ENCODE results near the gene RNF14. TPM values are rescaled to one million over a fixed set of nuclear protein-coding genes. Genes with fewer than 3 reads are reported as not detected.

Gene RNF14
- total and polyA plus RNA-seq, 4 donors: 22.9 to 50.6 (median 32.5) TPM

DNA sequence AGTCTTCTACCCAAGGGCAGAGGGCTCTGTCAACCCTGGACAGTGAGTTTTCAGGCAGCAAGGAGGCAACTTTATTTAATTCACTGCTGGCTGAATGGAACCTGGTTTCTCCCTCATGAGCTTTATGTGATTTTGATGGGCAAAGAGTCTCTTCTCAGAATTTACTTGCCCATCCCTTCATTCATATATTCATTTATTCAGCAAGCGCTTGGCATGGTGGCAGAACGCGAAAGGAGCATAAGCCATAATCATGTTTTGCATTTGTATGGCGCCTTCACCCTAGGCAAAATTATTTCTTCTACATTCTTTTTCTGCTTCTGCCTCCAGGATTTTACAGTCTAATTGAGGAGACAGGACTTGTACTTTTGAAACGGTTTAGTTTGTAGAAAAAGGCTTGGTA is 37.2 kb upstream of the RNF14 start:
- Histone ChIP-seq H3K4me3 (ENCODE audit: low read depth in 1 of 3, low read length in 3 of 3) (no peak overlapping the region), H3K4me1 (ENCODE audit: control insufficient read depth in 4 of 4, insufficient read depth in 4 of 4, low read length in 3 of 4) (peaks cover 0 to 4% (median 0%) of the 10 kb centered on the region in 4 donors), H3K36me3 (ENCODE audit: control insufficient read depth in 4 of 4, insufficient read depth in 3 of 4, low read depth in 1 of 4, low read length in 3 of 4) (peaks cover 19 to 88% (median 58%) of the 10 kb centered on the region in 4 donors), H3K27me3 (ENCODE audit: control insufficient read depth in 4 of 4, insufficient read depth in 4 of 4, low read length in 3 of 4) (no peaks in the 10 kb centered on the region), H3K27ac (ENCODE audit: low read depth in 1 of 2, low read length in 2 of 2) (no peak overlapping the region), H3K9me3 (ENCODE audit: control insufficient read depth in 4 of 4, low read length in 3 of 4) (no peaks in the 10 kb centered on the region), H3K9ac (ENCODE audit: low read depth in 1 of 2, low read length in 2 of 2) (no peak overlapping the region)
- no peak for DNase-seq (ENCODE audit: low spot score)
- 95% methylated on average over 5 of the region's 5 CpGs for WGBS
- TF ChIP-seq, protein P1, sequence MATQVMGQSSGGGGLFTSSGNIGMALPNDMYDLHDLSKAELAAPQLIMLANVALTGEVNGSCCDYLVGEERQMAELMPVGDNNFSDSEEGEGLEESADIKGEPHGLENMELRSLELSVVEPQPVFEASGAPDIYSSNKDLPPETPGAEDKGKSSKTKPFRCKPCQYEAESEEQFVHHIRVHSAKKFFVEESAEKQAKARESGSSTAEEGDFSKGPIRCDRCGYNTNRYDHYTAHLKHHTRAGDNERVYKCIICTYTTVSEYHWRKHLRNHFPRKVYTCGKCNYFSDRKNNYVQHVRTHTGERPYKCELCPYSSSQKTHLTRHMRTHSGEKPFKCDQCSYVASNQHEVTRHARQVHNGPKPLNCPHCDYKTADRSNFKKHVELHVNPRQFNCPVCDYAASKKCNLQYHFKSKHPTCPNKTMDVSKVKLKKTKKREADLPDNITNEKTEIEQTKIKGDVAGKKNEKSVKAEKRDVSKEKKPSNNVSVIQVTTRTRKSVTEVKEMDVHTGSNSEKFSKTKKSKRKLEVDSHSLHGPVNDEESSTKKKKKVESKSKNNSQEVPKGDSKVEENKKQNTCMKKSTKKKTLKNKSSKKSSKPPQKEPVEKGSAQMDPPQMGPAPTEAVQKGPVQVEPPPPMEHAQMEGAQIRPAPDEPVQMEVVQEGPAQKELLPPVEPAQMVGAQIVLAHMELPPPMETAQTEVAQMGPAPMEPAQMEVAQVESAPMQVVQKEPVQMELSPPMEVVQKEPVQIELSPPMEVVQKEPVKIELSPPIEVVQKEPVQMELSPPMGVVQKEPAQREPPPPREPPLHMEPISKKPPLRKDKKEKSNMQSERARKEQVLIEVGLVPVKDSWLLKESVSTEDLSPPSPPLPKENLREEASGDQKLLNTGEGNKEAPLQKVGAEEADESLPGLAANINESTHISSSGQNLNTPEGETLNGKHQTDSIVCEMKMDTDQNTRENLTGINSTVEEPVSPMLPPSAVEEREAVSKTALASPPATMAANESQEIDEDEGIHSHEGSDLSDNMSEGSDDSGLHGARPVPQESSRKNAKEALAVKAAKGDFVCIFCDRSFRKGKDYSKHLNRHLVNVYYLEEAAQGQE (IDR thresholded peaks at IDR 0.05): no peak
- TF ChIP-seq HNF4G (IDR thresholded peaks at IDR 0.05) (no peak), EGR1 (IDR thresholded peaks at IDR 0.05; ENCODE audit: low read depth in 2 of 2) (no peak), SP1 (IDR thresholded peaks at IDR 0.05) (no peak), GABPA (IDR thresholded peaks at IDR 0.05 in 1 of 2, conservative IDR thresholded peaks at IDR 0.05 in 1 of 2) (no peak), RXRA (IDR thresholded peaks at IDR 0.05) (no peak), JUND (IDR thresholded peaks at IDR 0.05) (no peak), FOXA1 (IDR thresholded peaks at IDR 0.05) (no peak), RAD21 (IDR thresholded peaks at IDR 0.05) (no peak), YY1 (IDR thresholded peaks at IDR 0.05) (no peak), HNF4A (conservative IDR thresholded peaks at IDR 0.05) (no peak)
- TF ChIP-seq, protein P2, sequence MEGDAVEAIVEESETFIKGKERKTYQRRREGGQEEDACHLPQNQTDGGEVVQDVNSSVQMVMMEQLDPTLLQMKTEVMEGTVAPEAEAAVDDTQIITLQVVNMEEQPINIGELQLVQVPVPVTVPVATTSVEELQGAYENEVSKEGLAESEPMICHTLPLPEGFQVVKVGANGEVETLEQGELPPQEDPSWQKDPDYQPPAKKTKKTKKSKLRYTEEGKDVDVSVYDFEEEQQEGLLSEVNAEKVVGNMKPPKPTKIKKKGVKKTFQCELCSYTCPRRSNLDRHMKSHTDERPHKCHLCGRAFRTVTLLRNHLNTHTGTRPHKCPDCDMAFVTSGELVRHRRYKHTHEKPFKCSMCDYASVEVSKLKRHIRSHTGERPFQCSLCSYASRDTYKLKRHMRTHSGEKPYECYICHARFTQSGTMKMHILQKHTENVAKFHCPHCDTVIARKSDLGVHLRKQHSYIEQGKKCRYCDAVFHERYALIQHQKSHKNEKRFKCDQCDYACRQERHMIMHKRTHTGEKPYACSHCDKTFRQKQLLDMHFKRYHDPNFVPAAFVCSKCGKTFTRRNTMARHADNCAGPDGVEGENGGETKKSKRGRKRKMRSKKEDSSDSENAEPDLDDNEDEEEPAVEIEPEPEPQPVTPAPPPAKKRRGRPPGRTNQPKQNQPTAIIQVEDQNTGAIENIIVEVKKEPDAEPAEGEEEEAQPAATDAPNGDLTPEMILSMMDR (IDR thresholded peaks at IDR 0.05; ENCODE audit: low read depth, low read length, missing input control): no peak
- TF ChIP-seq, protein P3, sequence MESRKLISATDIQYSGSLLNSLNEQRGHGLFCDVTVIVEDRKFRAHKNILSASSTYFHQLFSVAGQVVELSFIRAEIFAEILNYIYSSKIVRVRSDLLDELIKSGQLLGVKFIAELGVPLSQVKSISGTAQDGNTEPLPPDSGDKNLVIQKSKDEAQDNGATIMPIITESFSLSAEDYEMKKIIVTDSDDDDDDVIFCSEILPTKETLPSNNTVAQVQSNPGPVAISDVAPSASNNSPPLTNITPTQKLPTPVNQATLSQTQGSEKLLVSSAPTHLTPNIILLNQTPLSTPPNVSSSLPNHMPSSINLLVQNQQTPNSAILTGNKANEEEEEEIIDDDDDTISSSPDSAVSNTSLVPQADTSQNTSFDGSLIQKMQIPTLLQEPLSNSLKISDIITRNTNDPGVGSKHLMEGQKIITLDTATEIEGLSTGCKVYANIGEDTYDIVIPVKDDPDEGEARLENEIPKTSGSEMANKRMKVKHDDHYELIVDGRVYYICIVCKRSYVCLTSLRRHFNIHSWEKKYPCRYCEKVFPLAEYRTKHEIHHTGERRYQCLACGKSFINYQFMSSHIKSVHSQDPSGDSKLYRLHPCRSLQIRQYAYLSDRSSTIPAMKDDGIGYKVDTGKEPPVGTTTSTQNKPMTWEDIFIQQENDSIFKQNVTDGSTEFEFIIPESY (IDR thresholded peaks at IDR 0.05): no peak

DNA sequence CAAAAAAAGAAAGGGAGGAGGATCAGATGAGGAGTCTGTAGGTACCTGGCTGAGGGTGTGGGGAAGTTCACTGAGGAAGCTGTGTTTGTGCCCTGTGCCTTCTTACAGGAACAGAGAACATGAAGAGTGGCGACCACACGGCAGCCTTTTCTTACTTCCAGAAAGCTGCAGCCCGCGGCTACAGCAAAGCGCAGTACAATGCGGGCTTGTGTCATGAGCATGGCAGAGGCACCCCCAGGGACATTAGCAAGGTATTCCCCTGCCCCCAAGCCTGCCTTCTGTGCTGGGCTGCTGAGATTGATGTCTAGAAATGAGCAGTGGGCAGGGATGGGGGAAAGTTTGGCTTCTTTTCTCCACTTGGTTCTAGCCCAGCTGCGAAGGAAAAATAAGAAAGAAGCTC is 35.8 kb upstream of the RNF14 start:
- 94% methylated on average over 7 of the region's 7 CpGs for WGBS
- TF ChIP-seq NR2F2 (IDR thresholded peaks at IDR 0.05) (no peak), FOXA2 (IDR thresholded peaks at IDR 0.05) (no peak), RAD21 (IDR thresholded peaks at IDR 0.05) (no peak)
- TF ChIP-seq, protein P2 (IDR thresholded peaks at IDR 0.05; ENCODE audit: low read depth, low read length, missing input control): no peak
- TF ChIP-seq, protein P3 (IDR thresholded peaks at IDR 0.05): no peak
- Histone ChIP-seq H3K9ac (ENCODE audit: low read depth in 1 of 2, low read length in 2 of 2) (no peak overlapping the region), H3K4me1 (ENCODE audit: control insufficient read depth in 4 of 4, insufficient read depth in 4 of 4, low read length in 3 of 4) (peaks cover 0 to 2% (median 0%) of the 10 kb centered on the region in 4 donors), H3K9me3 (ENCODE audit: control insufficient read depth in 4 of 4, low read length in 3 of 4) (no peaks in the 10 kb centered on the region), H3K36me3 (ENCODE audit: control insufficient read depth in 4 of 4, insufficient read depth in 3 of 4, low read depth in 1 of 4, low read length in 3 of 4) (peaks cover 17 to 84% (median 60%) of the 10 kb centered on the region in 4 donors), H3K4me3 (ENCODE audit: low read depth in 1 of 3, low read length in 3 of 3) (no peak overlapping the region), H3K27ac (ENCODE audit: low read depth in 1 of 2, low read length in 2 of 2) (no peak overlapping the region), H3K27me3 (ENCODE audit: control insufficient read depth in 4 of 4, insufficient read depth in 4 of 4, low read length in 3 of 4) (no peaks in the 10 kb centered on the region)
- no peak for DNase-seq (ENCODE audit: low spot score)

Data from liver (tissue), 9 donors.